ENCODE data around the gene HOXB5. TPM values are rescaled to one million over a fixed set of nuclear protein-coding genes. Genes with fewer than 3 reads are reported as not detected.

Gene HOXB5
- total and polyA plus RNA-seq, 2 donors (not counting 1 experiment from before 2014, with no cell fraction given), result not detected

DNA sequence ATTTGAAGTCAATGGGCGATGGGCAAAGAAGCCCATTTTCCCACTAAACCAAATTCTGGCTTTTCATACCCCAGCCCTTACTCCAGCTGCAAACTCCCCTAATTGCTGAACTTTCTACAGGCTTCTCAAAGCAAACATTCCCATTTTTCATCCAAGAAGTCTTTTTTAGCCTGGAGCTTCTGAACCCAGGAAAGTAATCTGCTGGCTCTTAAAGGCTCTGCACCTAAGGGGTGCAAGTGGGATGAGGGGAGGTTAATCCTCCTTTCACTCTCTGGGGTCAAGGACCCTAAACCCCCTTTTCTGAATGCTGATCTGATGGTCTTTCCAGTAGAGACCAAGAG lies 14.9 kb upstream of the HOXB5 start:
- no peak overlapping the region for H3K27ac Mint-ChIP-seq
- H3K79me2 ChIP-seq (ENCODE audit: control insufficient read depth, insufficient read depth, low read length), result no peaks in the 10 kb centered on the region
- no peaks in the 10 kb centered on the region for H4K20me1 ChIP-seq (ENCODE audit: control insufficient read depth, insufficient read depth, low read length, poor library complexity, severe bottlenecking)
- ChIA-PET CTCF (interaction anchor here (1.2 to 1.3 kb wide), 2 partner anchors 10 to 18 kb away, joined by 4 to 6 read pairs; partner anchors contain the start of gene HOXB3), POLR2A (no interaction called here)
- H3K4me1 Mint-ChIP-seq, result peaks cover 27% of the 10 kb centered on the region
- no peaks in the 10 kb centered on the region for H3K36me3 ChIP-seq (replicated peaks in 1 of 2; ENCODE audit: control extremely low read depth in 1 of 2, control insufficient read depth in 1 of 2, extremely low read depth in 1 of 2, insufficient read depth in 2 of 2, low read length in 1 of 2)
- no peak overlapping the region for H3K4me2 ChIP-seq (replicated peaks; ENCODE audit: low read depth, low read length, poor library complexity, severe bottlenecking)
- H3K9ac ChIP-seq (ENCODE audit: low read length), result no peak overlapping the region
- no peak overlapping the region for H3K4me3 Mint-ChIP-seq
- H2AFZ ChIP-seq (ENCODE audit: insufficient read depth, low read depth, low read length, poor library complexity, severe bottlenecking), result no peak overlapping the region
- ATAC-seq (ENCODE audit: low read depth) (no peak), DNase-seq (no peak)
- H3K9me3 Mint-ChIP-seq (ENCODE audit: insufficient read depth), result no peaks in the 10 kb centered on the region
- H3K9me3 ChIP-seq (ENCODE audit: control extremely low read depth in 1 of 3, control insufficient read depth in 2 of 3, insufficient read depth in 1 of 3, low read length in 2 of 3), result peaks cover 0 to 29% (median 0%) of the 10 kb centered on the region in 3 donors
- intact Hi-C loops (cut with micrococcal nuclease), result no loop called here
- peaks cover 63% of the 10 kb centered on the region for H3K27me3 Mint-ChIP-seq
- H3K4me3 ChIP-seq (ENCODE audit: control extremely low read depth in 1 of 5, extremely low read depth in 1 of 5, insufficient read depth in 1 of 5, low read depth in 2 of 5, low read length in 4 of 5), result no peak overlapping the region
- H3K27me3 ChIP-seq (replicated peaks in 1 of 4; ENCODE audit: control extremely low read depth in 1 of 4, control insufficient read depth in 3 of 4, insufficient read depth in 4 of 4, low read length in 3 of 4), result peaks cover 2 to 85% (median 58%) of the 10 kb centered on the region in 4 experiments
- peaks cover 41% of the 10 kb centered on the region in 2 donors for H3K4me1 ChIP-seq (ENCODE audit: control insufficient read depth in 2 of 2, insufficient read depth in 2 of 2, low read length in 2 of 2)
- TF ChIP-seq, protein P1, sequence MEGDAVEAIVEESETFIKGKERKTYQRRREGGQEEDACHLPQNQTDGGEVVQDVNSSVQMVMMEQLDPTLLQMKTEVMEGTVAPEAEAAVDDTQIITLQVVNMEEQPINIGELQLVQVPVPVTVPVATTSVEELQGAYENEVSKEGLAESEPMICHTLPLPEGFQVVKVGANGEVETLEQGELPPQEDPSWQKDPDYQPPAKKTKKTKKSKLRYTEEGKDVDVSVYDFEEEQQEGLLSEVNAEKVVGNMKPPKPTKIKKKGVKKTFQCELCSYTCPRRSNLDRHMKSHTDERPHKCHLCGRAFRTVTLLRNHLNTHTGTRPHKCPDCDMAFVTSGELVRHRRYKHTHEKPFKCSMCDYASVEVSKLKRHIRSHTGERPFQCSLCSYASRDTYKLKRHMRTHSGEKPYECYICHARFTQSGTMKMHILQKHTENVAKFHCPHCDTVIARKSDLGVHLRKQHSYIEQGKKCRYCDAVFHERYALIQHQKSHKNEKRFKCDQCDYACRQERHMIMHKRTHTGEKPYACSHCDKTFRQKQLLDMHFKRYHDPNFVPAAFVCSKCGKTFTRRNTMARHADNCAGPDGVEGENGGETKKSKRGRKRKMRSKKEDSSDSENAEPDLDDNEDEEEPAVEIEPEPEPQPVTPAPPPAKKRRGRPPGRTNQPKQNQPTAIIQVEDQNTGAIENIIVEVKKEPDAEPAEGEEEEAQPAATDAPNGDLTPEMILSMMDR (IDR thresholded peaks at IDR 0.05), result no peak
- TF ChIP-seq EZH2 (IDR thresholded peaks at IDR 0.05; ENCODE audit: borderline replicate concordance, insufficient read depth, low read depth, low read length, poor library complexity, severe bottlenecking), result no peak
- no CpG with 5 or more reads among the region's 1 CpG for WGBS (ENCODE audit: insufficient coverage)
- H3K27ac ChIP-seq (ENCODE audit: low read length in 2 of 2), result no peak overlapping the region

DNA sequence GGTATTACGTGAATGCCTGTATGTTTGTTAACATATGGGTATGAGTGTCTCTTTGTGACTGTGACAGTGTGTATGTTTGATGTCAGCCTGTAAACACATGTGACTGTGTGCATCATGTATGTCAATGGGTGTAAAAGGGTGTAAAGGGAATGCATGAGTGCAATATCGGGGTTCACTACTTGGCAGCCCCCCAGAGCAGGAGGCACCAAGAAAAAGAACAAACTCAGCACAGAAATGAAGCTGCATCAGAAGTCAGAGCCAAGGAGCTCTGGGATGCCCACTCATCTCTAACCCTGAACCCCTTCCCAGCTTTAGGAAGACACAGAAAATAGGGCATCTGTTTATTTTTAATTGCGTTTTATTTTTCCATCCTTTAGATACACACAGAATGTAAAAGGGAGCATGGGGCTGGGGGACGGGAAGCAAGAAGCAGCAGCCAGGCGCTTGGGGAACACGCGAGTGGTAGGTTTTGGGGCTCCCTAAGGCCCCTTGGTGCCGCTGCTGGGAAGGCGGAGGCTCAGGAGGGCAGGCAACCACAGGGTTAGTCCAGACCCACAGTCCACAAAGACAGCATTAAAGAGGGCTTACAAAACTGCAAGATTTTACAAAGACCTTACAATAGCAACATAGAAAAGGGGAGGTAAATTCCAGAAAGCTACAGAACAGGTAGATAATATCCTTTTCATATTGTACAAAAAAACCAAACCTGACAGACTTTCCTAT lies 13.5 kb upstream of the HOXB5 start:
- H3K4me1 Mint-ChIP-seq, result peaks cover 20% of the 10 kb centered on the region
- ATAC-seq (ENCODE audit: low read depth), result no peak
- WGBS (ENCODE audit: insufficient coverage), result 97% methylated on average over 7 of the region's 9 CpGs

More for the DNA sequence above, 13.5 kb upstream of the HOXB5 start:
- POLR2A ChIA-PET, result no interaction called here
- Histone ChIP-seq H3K4me2 (replicated peaks; ENCODE audit: low read depth, low read length, poor library complexity, severe bottlenecking) (no peak overlapping the region), H3K9me3 (ENCODE audit: control extremely low read depth in 1 of 3, control insufficient read depth in 2 of 3, insufficient read depth in 1 of 3, low read length in 2 of 3) (peaks cover 0 to 37% (median 0%) of the 10 kb centered on the region in 3 donors), H3K27ac (ENCODE audit: low read length in 2 of 2) (no peak overlapping the region), H3K9ac (ENCODE audit: low read length) (no peak overlapping the region), H3K36me3 (replicated peaks in 1 of 2; ENCODE audit: control extremely low read depth in 1 of 2, control insufficient read depth in 1 of 2, extremely low read depth in 1 of 2, insufficient read depth in 2 of 2, low read length in 1 of 2) (no peaks in the 10 kb centered on the region), H4K20me1 (ENCODE audit: control insufficient read depth, insufficient read depth, low read length, poor library complexity, severe bottlenecking) (no peaks in the 10 kb centered on the region), H3K4me1 (ENCODE audit: control insufficient read depth in 2 of 2, insufficient read depth in 2 of 2, low read length in 2 of 2) (peaks cover 35 to 37% of the 10 kb centered on the region in 2 donors), H3K79me2 (ENCODE audit: control insufficient read depth, insufficient read depth, low read length) (no peaks in the 10 kb centered on the region), H2AFZ (ENCODE audit: insufficient read depth, low read depth, low read length, poor library complexity, severe bottlenecking) (no peak overlapping the region), H3K27me3 (replicated peaks in 1 of 4; ENCODE audit: control extremely low read depth in 1 of 4, control insufficient read depth in 3 of 4, insufficient read depth in 4 of 4, low read length in 3 of 4) (peaks cover 2 to 89% (median 63%) of the 10 kb centered on the region in 4 experiments), H3K4me3 (ENCODE audit: control extremely low read depth in 1 of 5, extremely low read depth in 1 of 5, insufficient read depth in 1 of 5, low read depth in 2 of 5, low read length in 4 of 5) (no peak overlapping the region)
- no peak overlapping the region for H3K4me3 Mint-ChIP-seq
- intact Hi-C loops (cut with micrococcal nuclease), result no loop called here
- no peak overlapping the region for H3K27ac Mint-ChIP-seq
- peaks cover 63% of the 10 kb centered on the region for H3K27me3 Mint-ChIP-seq
- DNase-seq, result no peak
- CTCF ChIA-PET, result interaction anchor here (1.3 to 1.9 kb wide), 3 partner anchors 14 to 18 kb away, joined by 3 to 8 read pairs (median 5); partner anchors contain the start of gene HOXB5
- TF ChIP-seq EZH2 (IDR thresholded peaks at IDR 0.05; ENCODE audit: borderline replicate concordance, insufficient read depth, low read depth, low read length, poor library complexity, severe bottlenecking), result no peak
- TF ChIP-seq, protein P1 (IDR thresholded peaks at IDR 0.05), result no peak
- no peaks in the 10 kb centered on the region for H3K9me3 Mint-ChIP-seq (ENCODE audit: insufficient read depth)
